ENCODE data around the gene SC5D. TPM values are rescaled to one million over a fixed set of nuclear protein-coding genes. Genes with fewer than 3 reads are reported as not detected.
A peak's percentile ranks its signal among the peaks of the same experiment; 100 is the strongest.

SC5D gene
- total RNA-seq, 2 experiments from 2014 or later: 87.7 to 92.7 TPM

- Histone ChIP-seq H3K4me3 (ENCODE audit: low read length) (peak overlapping the region; percentile 84), H3K9me3 (ENCODE audit: control insufficient read depth in 1 of 2, insufficient read depth in 1 of 2, low read length in 2 of 2) (no peaks in the 10 kb centered on the region), H3K4me1 (ENCODE audit: insufficient read depth, low read length) (peaks cover 12% of the 10 kb centered on the region), H3K27me3 (ENCODE audit: control insufficient read depth in 1 of 2, insufficient read depth in 2 of 2, low read length in 2 of 2) (no peaks in the 10 kb centered on the region), H3K36me3 (ENCODE audit: insufficient read depth, low read length) (no peaks in the 10 kb centered on the region), H3K27ac (ENCODE audit: low read depth in 1 of 2, low read length in 2 of 2) (peak overlapping the region in 1 of 2 donors; percentile 96)
- H3K4me1 Mint-ChIP-seq (ENCODE audit: low read depth): peaks cover 69% of the 10 kb centered on the region
- TF ChIP-seq, protein P1, sequence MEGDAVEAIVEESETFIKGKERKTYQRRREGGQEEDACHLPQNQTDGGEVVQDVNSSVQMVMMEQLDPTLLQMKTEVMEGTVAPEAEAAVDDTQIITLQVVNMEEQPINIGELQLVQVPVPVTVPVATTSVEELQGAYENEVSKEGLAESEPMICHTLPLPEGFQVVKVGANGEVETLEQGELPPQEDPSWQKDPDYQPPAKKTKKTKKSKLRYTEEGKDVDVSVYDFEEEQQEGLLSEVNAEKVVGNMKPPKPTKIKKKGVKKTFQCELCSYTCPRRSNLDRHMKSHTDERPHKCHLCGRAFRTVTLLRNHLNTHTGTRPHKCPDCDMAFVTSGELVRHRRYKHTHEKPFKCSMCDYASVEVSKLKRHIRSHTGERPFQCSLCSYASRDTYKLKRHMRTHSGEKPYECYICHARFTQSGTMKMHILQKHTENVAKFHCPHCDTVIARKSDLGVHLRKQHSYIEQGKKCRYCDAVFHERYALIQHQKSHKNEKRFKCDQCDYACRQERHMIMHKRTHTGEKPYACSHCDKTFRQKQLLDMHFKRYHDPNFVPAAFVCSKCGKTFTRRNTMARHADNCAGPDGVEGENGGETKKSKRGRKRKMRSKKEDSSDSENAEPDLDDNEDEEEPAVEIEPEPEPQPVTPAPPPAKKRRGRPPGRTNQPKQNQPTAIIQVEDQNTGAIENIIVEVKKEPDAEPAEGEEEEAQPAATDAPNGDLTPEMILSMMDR (IDR thresholded peaks at IDR 0.05): no peak
- DNase-seq (no peak), ATAC-seq (ENCODE audit: poor library complexity) (no peak)
- intact Hi-C loops (cut with DNase I, micrococcal nuclease): loop anchor here (1.0 to 10.0 kb wide), 5 partner anchors 44 to 1769 kb away; partner anchors contain the start of genes HSPA8 (in 1 of the 2) and TBCEL (in 1 of the 2)
- H3K27ac Mint-ChIP-seq: peak overlapping the region; percentile 99
- H3K27me3 Mint-ChIP-seq: no peaks in the 10 kb centered on the region
- peaks cover 30% of the 10 kb centered on the region for H3K36me3 Mint-ChIP-seq (ENCODE audit: low read depth)
- CTCF ChIA-PET: no interaction called here
- H3K9me3 Mint-ChIP-seq: no peaks in the 10 kb centered on the region
- peak overlapping the region; percentile 92 for H3K4me3 Mint-ChIP-seq
- POLR2A ChIA-PET: interaction anchor here (1.2 to 2.5 kb wide), 3 partner anchors 163 to 341 kb away, joined by 3 to 14 read pairs (median 6); no protein-coding TSS in a partner anchor
These were observed 670 bp downstream of the SC5D start for GRCh38 chr11:121293288-121293594.

GRCh38 chr11:121295246-121296029 lies 2.9 kb downstream of the SC5D start:
- intact Hi-C loops (cut with DNase I, micrococcal nuclease): loop anchor here in 1 of 2 experiments (10.0 kb wide), 1 partner anchor 271 kb away; the partner anchor contains the start of gene TBCEL
- CTCF ChIA-PET: no interaction called here

DNA sequence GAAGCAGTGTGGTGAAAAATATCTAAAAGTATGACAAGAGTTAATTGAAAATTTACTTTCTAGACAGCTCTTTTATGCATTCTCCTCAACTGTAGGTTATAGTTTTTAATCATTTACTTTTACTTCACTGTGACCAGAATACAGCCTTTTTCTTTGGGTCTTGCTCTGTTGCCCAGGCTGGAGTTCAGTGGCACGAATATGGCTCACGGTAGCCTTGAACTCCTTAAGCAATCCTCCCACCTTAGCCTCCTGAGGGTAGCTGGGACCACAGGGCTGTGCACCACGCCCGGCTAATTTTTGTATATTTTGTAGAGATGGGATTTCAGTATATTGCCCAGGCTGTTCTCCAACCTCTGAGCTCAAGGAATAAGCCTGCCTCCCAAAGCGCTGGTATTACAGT lies 5.3 kb downstream of the SC5D start:
- Mint-ChIP-seq H3K4me1 (ENCODE audit: low read depth) (peaks cover 79% of the 10 kb centered on the region), H3K27ac (no peak overlapping the region)
- TF ChIP-seq, protein P1 (IDR thresholded peaks at IDR 0.05): no peak

More at GRCh38 chr11:121295246-121296029, 2.9 kb downstream of the SC5D start:
- H3K27ac ChIP-seq (ENCODE audit: low read depth in 1 of 2, low read length in 2 of 2): no peak overlapping the region
- H3K4me3 Mint-ChIP-seq: peak overlapping the region; percentile 82
- H3K36me3 Mint-ChIP-seq (ENCODE audit: low read depth): peaks cover 35% of the 10 kb centered on the region
- H3K4me1 Mint-ChIP-seq (ENCODE audit: low read depth): peaks cover 81% of the 10 kb centered on the region
- DNase-seq: no peak
- no peaks in the 10 kb centered on the region for H3K27me3 ChIP-seq (ENCODE audit: control insufficient read depth in 1 of 2, insufficient read depth in 2 of 2, low read length in 2 of 2)
- TF ChIP-seq, protein P1 (IDR thresholded peaks at IDR 0.05): no peak
- no peaks in the 10 kb centered on the region for H3K9me3 Mint-ChIP-seq
- ATAC-seq (ENCODE audit: poor library complexity): no peak
- H3K4me3 ChIP-seq (ENCODE audit: low read length): no peak overlapping the region
- H3K9me3 ChIP-seq (ENCODE audit: control insufficient read depth in 1 of 2, insufficient read depth in 1 of 2, low read length in 2 of 2): no peaks in the 10 kb centered on the region
- H3K36me3 ChIP-seq (ENCODE audit: insufficient read depth, low read length): no peaks in the 10 kb centered on the region
- POLR2A ChIA-PET: no interaction called here
- H3K27ac Mint-ChIP-seq: peak overlapping the region; percentile 59
- peaks cover 12% of the 10 kb centered on the region for H3K4me1 ChIP-seq (ENCODE audit: insufficient read depth, low read length)
- no peaks in the 10 kb centered on the region for H3K27me3 Mint-ChIP-seq

More for the DNA sequence above, 5.3 kb downstream of the SC5D start:
- Histone ChIP-seq H3K36me3 (ENCODE audit: insufficient read depth, low read length) (no peaks in the 10 kb centered on the region), H3K9me3 (ENCODE audit: control insufficient read depth in 1 of 2, insufficient read depth in 1 of 2, low read length in 2 of 2) (no peaks in the 10 kb centered on the region), H3K27ac (ENCODE audit: low read depth in 1 of 2, low read length in 2 of 2) (no peak overlapping the region), H3K4me3 (ENCODE audit: low read length) (no peak overlapping the region), H3K4me1 (ENCODE audit: insufficient read depth, low read length) (peaks cover 6% of the 10 kb centered on the region), H3K27me3 (ENCODE audit: control insufficient read depth in 1 of 2, insufficient read depth in 2 of 2, low read length in 2 of 2) (no peaks in the 10 kb centered on the region)
- peaks cover 37% of the 10 kb centered on the region for H3K36me3 Mint-ChIP-seq (ENCODE audit: low read depth)
- no peaks in the 10 kb centered on the region for H3K9me3 Mint-ChIP-seq
- intact Hi-C loops (cut with DNase I, micrococcal nuclease): loop anchor here in 1 of 2 experiments (10.0 kb wide), 1 partner anchor 273 kb away; the partner anchor contains the start of gene TBCEL
- no peak overlapping the region for H3K4me3 Mint-ChIP-seq
- ChIA-PET CTCF (interaction anchor here (0.9 kb wide), 1 partner anchor 18 kb away, joined by 3 read pairs; no protein-coding TSS in a partner anchor), POLR2A (no interaction called here)
- ATAC-seq (ENCODE audit: poor library complexity) (no peak), DNase-seq (no peak)
- no peaks in the 10 kb centered on the region for H3K27me3 Mint-ChIP-seq

Data from CD4-positive, alpha-beta T cell (primary cell).